ENCODE measurements around the gene PCYT1A.
A peak's percentile ranks its signal among the peaks of the same experiment; 100 is the strongest.

Gene PCYT1A

GRCh38 chr3:196236223-196236622, 51.3 kb downstream of the PCYT1A start:
- no peak for DNase-seq (ENCODE audit: low read depth in 2 of 2)

GRCh38 chr3:196235452-196236122, 51.9 kb downstream of the PCYT1A start:
- DNase-seq (ENCODE audit: low read depth in 2 of 2) = no peak

- no peak for DNase-seq (ENCODE audit: low read depth in 2 of 2)
Observed at GRCh38 chr3:196232882-196233251, 54.7 kb downstream of the PCYT1A start.

- DNase-seq (ENCODE audit: low read depth in 2 of 2) = no peak
Observed at GRCh38 chr3:196232154-196232881, 55.2 kb downstream of the PCYT1A start.

- no peak for DNase-seq (ENCODE audit: low read depth in 2 of 2)
Observed at GRCh38 chr3:196227629-196228493, 59.7 kb downstream of the PCYT1A start.

- DNase-seq (ENCODE audit: low read depth in 2 of 2) = no peak
Observed at GRCh38 chr3:196227121-196227561, 60.4 kb downstream of the PCYT1A start.

- DNase-seq (ENCODE audit: low read depth in 2 of 2) = no peak
Observed at GRCh38 chr3:196225763-196226364, 61.7 kb downstream of the PCYT1A start.

GRCh38 chr3:196225086-196225485, 62.4 kb downstream of the PCYT1A start:
- no peak for DNase-seq (ENCODE audit: low read depth in 2 of 2)

GRCh38 chr3:196222876-196223595, 64.5 kb downstream of the PCYT1A start:
- DNase-seq (ENCODE audit: low read depth in 2 of 2) = no peak

- DNase-seq (ENCODE audit: low read depth in 2 of 2) = no peak
Observed at GRCh38 chr3:196220991-196221390, 66.5 kb downstream of the PCYT1A start.

GRCh38 chr3:196220587-196220986, 66.9 kb downstream of the PCYT1A start:
- no peak for DNase-seq (ENCODE audit: low read depth in 2 of 2)

GRCh38 chr3:196219970-196220311, 67.6 kb downstream of the PCYT1A start:
- no peak for DNase-seq (ENCODE audit: low read depth in 2 of 2)

GRCh38 chr3:196219194-196219969, 68.1 kb downstream of the PCYT1A start:
- DNase-seq (ENCODE audit: low read depth in 2 of 2) = peak; percentile 36 to 37

- DNase-seq (ENCODE audit: low read depth in 2 of 2) = no peak
Observed at GRCh38 chr3:196218155-196218712, 69.3 kb downstream of the PCYT1A start.

GRCh38 chr3:196217307-196218154, 70.0 kb downstream of the PCYT1A start:
- no peak for DNase-seq (ENCODE audit: low read depth in 2 of 2)

- DNase-seq (ENCODE audit: low read depth in 2 of 2) = no peak
Observed at GRCh38 chr3:196216681-196217211, 70.8 kb downstream of the PCYT1A start.

GRCh38 chr3:196216089-196216564, 71.4 kb downstream of the PCYT1A start, which contains the start of gene SLC51A:
SLC51A (plus strand) TSS chr3:196216534; CDS start chr3:196216713, 179 bp downstream.
- DNase-seq (ENCODE audit: low read depth in 2 of 2) = no peak

GRCh38 chr3:196215493-196216020, 72.0 kb downstream of the PCYT1A start:
- no peak for DNase-seq (ENCODE audit: low read depth in 2 of 2)

Measured in activated CD4-positive, alpha-beta T cell treated with anti-CD3 and anti-CD28 coated beads for 24 hours (primary cell).